Fibroblast of the conjunctiva (primary cell): ENCODE results near the gene ERBIN.
A peak's percentile ranks its signal among the peaks of the same experiment; 100 is the strongest.
"Not testable (repeated sequence)": the region's sequence is repeated elsewhere in the genome, so short reads cannot be mapped to it uniquely, and the experiment has no call there.

Experiments
- DNase-seq: peaks from one replicate; pipeline ENCODE4 v3.0.0-alpha.2; 2010; ENCODE audit warnings: low read depth

The ERBIN gene

GRCh38 chr5:65926276-65926783 lies at the start of gene ERBIN:
TSS of gene ERBIN (plus strand) at chr5:65926575. CDS start at chr5:65992719, 66,144 bp downstream.
- peak; percentile 67 for DNase-seq

- no peak for DNase-seq
Measured at GRCh38 chr5:65876970-65877369, 49.4 kb upstream of the ERBIN start.

- DNase-seq = peak; percentile 74
Measured at GRCh38 chr5:65879668-65880256, 46.6 kb upstream of the ERBIN start.

GRCh38 chr5:65880496-65881072 lies 45.8 kb upstream of the ERBIN start:
- peak; percentile 49 for DNase-seq

- no peak for DNase-seq
Measured at GRCh38 chr5:65882278-65882677, 44.1 kb upstream of the ERBIN start.

GRCh38 chr5:65883461-65883860 lies 42.9 kb upstream of the ERBIN start:
- no peak for DNase-seq

GRCh38 chr5:65886387-65886786 lies 40.0 kb upstream of the ERBIN start:
- no peak for DNase-seq

GRCh38 chr5:65892024-65892423 lies 34.4 kb upstream of the ERBIN start:
- not testable (repeated sequence) for DNase-seq

- no peak for DNase-seq
Measured at GRCh38 chr5:65892801-65893200, 33.6 kb upstream of the ERBIN start.

- no peak for DNase-seq
Measured at GRCh38 chr5:65893749-65894430, 32.5 kb upstream of the ERBIN start.

GRCh38 chr5:65895891-65896290 lies 30.5 kb upstream of the ERBIN start:
- DNase-seq = no peak

- DNase-seq = no peak
Measured at GRCh38 chr5:65900746-65901145, 25.6 kb upstream of the ERBIN start.

GRCh38 chr5:65902104-65902503 lies 24.3 kb upstream of the ERBIN start:
- DNase-seq = no peak

GRCh38 chr5:65903581-65903980 lies 22.8 kb upstream of the ERBIN start:
- DNase-seq = no peak

- no peak for DNase-seq
Measured at GRCh38 chr5:65906256-65906655, 20.1 kb upstream of the ERBIN start.

- no peak for DNase-seq
Measured at GRCh38 chr5:65907135-65907534, 19.2 kb upstream of the ERBIN start.

- no peak for DNase-seq
Measured at GRCh38 chr5:65910711-65911110, 15.7 kb upstream of the ERBIN start.

GRCh38 chr5:65912311-65912710 lies 14.1 kb upstream of the ERBIN start:
- DNase-seq = no peak

GRCh38 chr5:65913519-65913918 lies 12.9 kb upstream of the ERBIN start:
- no peak for DNase-seq

GRCh38 chr5:65914641-65915196 lies 11.7 kb upstream of the ERBIN start:
- no peak for DNase-seq

GRCh38 chr5:65915661-65916060 lies 10.7 kb upstream of the ERBIN start:
- DNase-seq = not testable (repeated sequence)

GRCh38 chr5:65916066-65916465 lies 10.3 kb upstream of the ERBIN start:
- DNase-seq = no peak

- no peak for DNase-seq
Measured at GRCh38 chr5:65916636-65917035, 9.7 kb upstream of the ERBIN start.
